H1 (cell line): ENCODE results near the gene DAZL. TPM values are rescaled to one million over a fixed set of nuclear protein-coding genes. Genes with fewer than 3 reads are reported as not detected.

Experiments used
- CTCF ChIA-PET: fragments of 300-600 bp; sonication (Branson Sonifier 250); formaldehyde crosslinking; loops from one replicate; lab custom pipeline; 2021; ENCODE audit not compliant: partially characterized antibody; lab: Charles Lee
- POLR2A ChIA-PET: fragments of 300-600 bp; sonication (Branson Sonifier 250); formaldehyde crosslinking; loops from one replicate; lab custom pipeline; 2021; ENCODE audit warnings: inconsistent platforms; ENCODE audit not compliant: partially characterized antibody; lab: Charles Lee
- DNase-seq, 2 experiments: peaks; one replicate each; pipeline versions ENCODE4 v3.0.0 to v3.0.0-alpha.2; 2010 to 2022; ENCODE audit warnings: low spot score in 2 of 2, low read depth in 1 of 2, mixed read lengths in 1 of 2
- FAIRE-seq: peaks from 2 replicates; lab custom pipeline; 2011; peaks lifted over from hg19 to GRCh38; lab: Jason Lieb, UNC
- H2AFZ ChIP-seq: 2 replicates; pipeline ENCODE4 v1.8.1; 2012; ENCODE audit warnings: low read length, inconsistent platforms
- H2AK5ac ChIP-seq: 2 replicates; pipeline ENCODE4 v1.6.1; 2013; ENCODE audit warnings: low read depth, low read length
- H2BK120ac ChIP-seq: replicated peaks from 2 replicates; pipeline ENCODE3; 2013; ENCODE audit warnings: low read depth, low read length, inconsistent platforms
- H2BK12ac ChIP-seq: 2 replicates; pipeline ENCODE4 v1.6.1; 2013; ENCODE audit warnings: low read depth, low read length
- H2BK15ac ChIP-seq: 2 replicates; pipeline ENCODE4 v1.6.1; 2013; ENCODE audit warnings: low read length
- H2BK20ac ChIP-seq: 2 replicates; pipeline ENCODE4 v1.6.1; 2013; ENCODE audit warnings: low read length
- H2BK5ac ChIP-seq: 2 replicates; pipeline ENCODE4 v1.6.1; 2013; ENCODE audit warnings: low read depth, low read length
- H3K14ac ChIP-seq: 2 replicates; pipeline ENCODE4 v1.6.1; 2013; ENCODE audit warnings: inconsistent platforms; ENCODE audit not compliant: insufficient read length
- H3K18ac ChIP-seq: 2 replicates; pipeline ENCODE4 v1.6.1; 2013; ENCODE audit warnings: low read length; ENCODE audit errors: extremely low read depth
- H3K23ac ChIP-seq: 2 replicates; pipeline ENCODE4 v1.6.1; 2013; ENCODE audit warnings: inconsistent platforms; ENCODE audit not compliant: insufficient read length
- H3K23me2 ChIP-seq: 2 replicates; pipeline ENCODE4 v1.6.1; 2013; ENCODE audit warnings: low read depth, low read length
- H3K27ac ChIP-seq: 2 replicates; pipeline ENCODE4 v1.6.1; 2011; ENCODE audit warnings: low read depth, low read length, inconsistent platforms
- H3K27me3 ChIP-seq, 4 experiments: replicated peaks in 1 of 4; 1 replicate in 1 of 4; 2 replicates in 3 of 4; pipeline versions ENCODE4 v1.6.1 to v1.8.1; 2011 to 2013; ENCODE audit warnings: low read length in 3 of 4, mild to moderate bottlenecking in 3 of 4, inconsistent platforms in 2 of 4, mixed read lengths in 2 of 4, moderate library complexity in 1 of 4; ENCODE audit not compliant: control insufficient read depth in 3 of 4, insufficient read depth in 3 of 4; ENCODE audit errors: extremely low read depth in 1 of 4
- H3K36me3 ChIP-seq, 4 experiments: 2 replicates each; pipeline versions ENCODE4 v1.6.1 to v1.8.1; 2011 to 2013; ENCODE audit warnings: mild to moderate bottlenecking in 4 of 4, low read length in 3 of 4, moderate library complexity in 2 of 4, control low read depth in 1 of 4, inconsistent platforms in 1 of 4; ENCODE audit not compliant: insufficient read depth in 4 of 4, control insufficient read depth in 2 of 4
- H3K4ac ChIP-seq: replicated peaks from 2 replicates; pipeline ENCODE3; 2013; ENCODE audit warnings: low read length, low read depth, mixed read lengths, inconsistent platforms; ENCODE audit not compliant: insufficient read length
- H3K4me1 ChIP-seq, 4 experiments: replicated peaks in 1 of 4; 1 replicate in 1 of 4; 2 replicates in 3 of 4; pipeline versions ENCODE4 v1.6.1 to v1.8.1; 2011 to 2013; ENCODE audit warnings: low read length in 3 of 4, inconsistent platforms in 2 of 4, mixed read lengths in 1 of 4; ENCODE audit not compliant: insufficient read depth in 4 of 4, control insufficient read depth in 3 of 4
- H3K4me2 ChIP-seq, 2 experiments: 2 replicates each; pipeline versions ENCODE4 v1.6.1 to v1.8.1; 2011 to 2013; ENCODE audit warnings: low read depth in 2 of 2, low read length in 2 of 2, control low read depth in 1 of 2, inconsistent platforms in 1 of 2, mild to moderate bottlenecking in 1 of 2; ENCODE audit not compliant: insufficient read depth in 1 of 2
- H3K4me3 ChIP-seq, 4 experiments: fragments of 200-600, 300-600 bp in 1 of 4; sonication (generic), shearing (Covaris generic), sonication (Bioruptor Twin) in 1 of 4; 2 replicates each; pipeline versions ENCODE4 v1.5.1 to v1.8.1; 2011 to 2016; ENCODE audit warnings: low read length in 4 of 4, low read depth in 3 of 4, control low read depth in 2 of 4, inconsistent platforms in 2 of 4, mild to moderate bottlenecking in 2 of 4, mixed read lengths in 1 of 4, moderate library complexity in 1 of 4; ENCODE audit not compliant: insufficient read depth in 2 of 4; ENCODE audit errors: extremely low read depth in 1 of 4
- H3K56ac ChIP-seq: replicated peaks from 2 replicates; pipeline ENCODE3; 2013; ENCODE audit warnings: low read depth, mild to moderate bottlenecking, mixed read lengths, low read length, inconsistent platforms; ENCODE audit not compliant: insufficient read length
- H3K79me1 ChIP-seq: 2 replicates; pipeline ENCODE4 v1.6.1; 2013; ENCODE audit warnings: low read depth, low read length, control low read depth
- H3K79me2 ChIP-seq, 2 experiments: 2 replicates each; pipeline versions ENCODE4 v1.6.1 to v1.8.1; 2012 to 2013; ENCODE audit warnings: low read length in 2 of 2, mild to moderate bottlenecking in 2 of 2, inconsistent platforms in 1 of 2; ENCODE audit not compliant: insufficient read depth in 2 of 2, control insufficient read depth in 1 of 2
- H3K9ac ChIP-seq, 4 experiments: replicated peaks in 1 of 4; 1 replicate in 1 of 4; 2 replicates in 3 of 4; pipeline versions ENCODE4 v1.6.1 to v1.8.1; 2011 to 2013; ENCODE audit warnings: low read depth in 3 of 4, low read length in 3 of 4, control low read depth in 2 of 4, mild to moderate bottlenecking in 2 of 4, moderate library complexity in 2 of 4, inconsistent platforms in 1 of 4; ENCODE audit errors: extremely low read depth in 1 of 4
- H3K9me3 ChIP-seq, 2 experiments: 2 replicates each; pipeline versions ENCODE4 v1.6.1 to v1.8.1; 2012 to 2013; ENCODE audit warnings: mild to moderate bottlenecking in 2 of 2, moderate library complexity in 2 of 2, control low read depth in 1 of 2, inconsistent platforms in 1 of 2, low read depth in 1 of 2, low read length in 1 of 2, mixed read lengths in 1 of 2; ENCODE audit not compliant: insufficient read depth in 2 of 2
- H4K20me1 ChIP-seq, 2 experiments: replicated peaks in 1 of 2; 2 replicates each; pipeline versions ENCODE3 to v1.8.1; 2011 to 2013; ENCODE audit warnings: inconsistent platforms in 2 of 2, low read length in 2 of 2, mild to moderate bottlenecking in 1 of 2; ENCODE audit not compliant: insufficient read depth in 2 of 2, control insufficient read depth in 1 of 2
- H4K5ac ChIP-seq: 2 replicates; pipeline ENCODE4 v1.6.1; 2013; ENCODE audit warnings: low read length, low read depth, mixed read lengths, inconsistent platforms; ENCODE audit not compliant: insufficient read length
- H4K8ac ChIP-seq: 2 replicates; pipeline ENCODE4 v1.8.0; 2013; ENCODE audit warnings: mild to moderate bottlenecking, moderate library complexity, low read length, inconsistent platforms; ENCODE audit not compliant: insufficient read depth; ENCODE audit errors: extremely low read depth
- H4K91ac ChIP-seq: replicated peaks from 2 replicates; pipeline ENCODE3; 2013; ENCODE audit warnings: low read length, mixed read lengths, inconsistent platforms; ENCODE audit not compliant: insufficient read length
- CTBP2 ChIP-seq: IDR thresholded peaks from 2 replicates; pipeline ENCODE4 v1.7.0; 2011; ENCODE audit warnings: borderline replicate concordance, mild to moderate bottlenecking, moderate library complexity, mixed read lengths, low read length; ENCODE audit not compliant: insufficient read depth, insufficient read length
- NANOG ChIP-seq: IDR thresholded peaks from 2 replicates; pipeline ENCODE4 v1.6.1; 2011; ENCODE audit warnings: low read length, low read depth, mild to moderate bottlenecking, inconsistent platforms; ENCODE audit not compliant: insufficient read depth, poor library complexity, severe bottlenecking
- RFX5 ChIP-seq: IDR thresholded peaks from 2 replicates; pipeline ENCODE4 v1.6.1; 2011; ENCODE audit warnings: low read depth, low read length, improper control_type of control experiment, borderline replicate concordance
- RXRA ChIP-seq: IDR thresholded peaks from 2 replicates; pipeline ENCODE4 v1.6.1; 2011; ENCODE audit warnings: low read depth, mild to moderate bottlenecking, low read length, moderate library complexity; ENCODE audit not compliant: insufficient read depth
- SIRT6 ChIP-seq: IDR thresholded peaks from one replicate; pipeline ENCODE4 v1.7.1; 2012; ENCODE audit warnings: low read length, inconsistent platforms
- SRF ChIP-seq: IDR thresholded peaks from 2 replicates; pipeline ENCODE4 v1.6.1; 2011; ENCODE audit warnings: mild to moderate bottlenecking, low read depth, low read length, moderate library complexity
- whole genome bisulfite sequencing, 2 experiments: shearing (Covaris generic) in 1 of 2; methylation state at CpG; one replicate each; pipeline versions ENCODE4 v1.1.6 to v1.1.7; 2013 to 2015; ENCODE audit warnings: low lambda C conversion rate in 2 of 2, mixed read lengths in 2 of 2, inconsistent platforms in 1 of 2, low coverage in 1 of 2, missing lambda C conversion rate in 1 of 2; ENCODE audit not compliant: insufficient replicate concordance in 2 of 2, insufficient coverage in 1 of 2, insufficient read length in 1 of 2; ENCODE audit errors: extremely low coverage in 1 of 2, missing lambda C conversion rate in 1 of 2; 5-methylcytosine and 5-hydroxymethylcytosine counted together
- polyA plus RNA-seq, 7 experiments: library from polyadenylated mRNA; depleted of rRNA in 3 of 7; stranded (reverse) in 5 of 7; unstranded in 2 of 7; fragments of >200 nt in 5 of 7; fragments of 200-250 nt in 2 of 7; gene quantifications; 1 replicate in 5 of 7; 2 replicates in 1 of 7; 4 replicates in 1 of 7; pipeline versions ENCODE4 v1.2.1 to v1.2.3, GENCODE V29; 2011 to 2013; ENCODE audit warnings: missing spikeins in 2 of 7, mixed read lengths in 2 of 7
- total RNA-seq: library from RNA; stranded (reverse); fragmentation: NEBNext Ultra II Directional; extraction: Animal tissue kit (Norgen Biotek cat#: 25700); gene quantifications from 2 replicates; pipeline ENCODE4 v1.2.1, GENCODE V29; 2021
- TF ChIP-seq, protein P1 (sequence below): IDR thresholded peaks from 2 replicates; pipeline ENCODE4 v1.6.1; 2012; ENCODE audit warnings: low read length, inconsistent platforms
- TF ChIP-seq, protein P2 (sequence below): IDR thresholded peaks from 2 replicates; pipeline ENCODE4 v1.6.1; 2011; ENCODE audit warnings: low read depth, mild to moderate bottlenecking, low read length; ENCODE audit not compliant: insufficient read depth

The DAZL gene
- total and polyA plus RNA-seq, 2 of the 8 experiments (the other 6 are each of a cell fraction or from before 2014, with no cell fraction given), result 3.4 to 5.9 TPM

DNA sequence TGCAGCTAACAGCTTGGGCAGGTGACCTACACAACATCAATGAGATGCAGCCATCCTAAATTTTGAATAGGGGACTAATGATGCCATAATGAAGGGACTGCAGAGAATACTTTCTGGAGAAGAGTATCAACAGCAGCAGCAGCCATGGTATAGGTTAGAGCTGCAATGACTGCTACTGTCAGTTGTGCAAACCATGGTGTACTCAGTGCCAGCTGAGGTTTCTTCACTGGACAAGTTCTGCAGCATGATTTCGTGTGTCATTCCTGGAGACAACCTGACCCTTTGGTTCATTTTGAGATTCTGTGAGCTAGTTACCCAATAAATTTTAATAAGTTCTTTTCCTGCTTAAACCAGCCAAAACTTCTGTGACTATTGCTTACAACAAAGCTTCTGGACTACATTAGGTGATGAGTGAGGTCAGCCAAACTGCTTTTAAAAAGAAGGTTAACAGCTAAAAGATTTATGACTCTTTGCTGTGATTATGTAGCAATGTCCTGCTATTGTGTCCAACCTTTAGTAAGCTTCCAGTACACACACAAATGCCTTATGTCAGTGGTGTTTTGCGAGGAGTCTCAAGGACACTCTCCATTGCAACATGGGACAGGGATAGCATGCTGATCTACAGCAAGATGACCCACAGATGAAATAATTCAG, 4.8 kb upstream of the DAZL start:
- Histone ChIP-seq H3K4me2 (no peak overlapping the region), H3K79me1 (no peaks in the 10 kb centered on the region), H3K56ac (no peak overlapping the region), H2AFZ (no peak overlapping the region), H3K9me3 (peaks cover 0 to 5% of the 10 kb centered on the region in 2 experiments; a peak in 1 of 4 replicates), H2AK5ac (no peak overlapping the region), H2BK12ac (0 out of 2 replicates have a peak overlapping the region, but pooled peaks have one; percentile 41), H3K14ac (no peak overlapping the region), H3K4me1 (peaks cover 0 to 5% (median 2%) of the 10 kb centered on the region in 4 experiments; a peak in 2 of 7 replicates), H4K20me1 (no peaks in the 10 kb centered on the region), H3K27me3 (no peaks in the 10 kb centered on the region), H3K79me2 (no peaks in the 10 kb centered on the region), H2BK120ac (no peak overlapping the region), H4K8ac (no peak overlapping the region), H2BK5ac (no peak overlapping the region), H4K5ac (no peak overlapping the region), H3K36me3 (peaks cover 0 to 5% (median 0%) of the 10 kb centered on the region in 4 experiments; a peak in 1 of 8 replicates), H3K4ac (no peak overlapping the region), H3K18ac (no peak overlapping the region; the same call in 1 of the 2 replicates), H3K9ac (no peak overlapping the region), H3K27ac (no peak overlapping the region), H4K91ac (peak overlapping the region; percentile 67), H2BK20ac (no peak overlapping the region), H3K23me2 (no peaks in the 10 kb centered on the region), H3K23ac (no peak overlapping the region), H2BK15ac (no peak overlapping the region), H3K4me3 (no peak overlapping the region)
- no peak for DNase-seq
- WGBS, 2 experiments, result 84% methylated on average over 2 of the region's 2 CpGs; no CpG with 5 or more reads in 1 of the 2 experiments
- ChIA-PET CTCF (interaction anchor here (0.6 to 3.3 kb wide), 6 partner anchors 9 to 803 kb away, joined by 3 to 13 read pairs (median 4); partner anchors contain the start of gene PLCL2), POLR2A (no interaction called here)
- TF ChIP-seq CTBP2 (no peak), RFX5 (no peak), SIRT6 (no peak), RXRA (no peak), SRF (no peak), NANOG (no peak)
- TF ChIP-seq, protein P1, sequence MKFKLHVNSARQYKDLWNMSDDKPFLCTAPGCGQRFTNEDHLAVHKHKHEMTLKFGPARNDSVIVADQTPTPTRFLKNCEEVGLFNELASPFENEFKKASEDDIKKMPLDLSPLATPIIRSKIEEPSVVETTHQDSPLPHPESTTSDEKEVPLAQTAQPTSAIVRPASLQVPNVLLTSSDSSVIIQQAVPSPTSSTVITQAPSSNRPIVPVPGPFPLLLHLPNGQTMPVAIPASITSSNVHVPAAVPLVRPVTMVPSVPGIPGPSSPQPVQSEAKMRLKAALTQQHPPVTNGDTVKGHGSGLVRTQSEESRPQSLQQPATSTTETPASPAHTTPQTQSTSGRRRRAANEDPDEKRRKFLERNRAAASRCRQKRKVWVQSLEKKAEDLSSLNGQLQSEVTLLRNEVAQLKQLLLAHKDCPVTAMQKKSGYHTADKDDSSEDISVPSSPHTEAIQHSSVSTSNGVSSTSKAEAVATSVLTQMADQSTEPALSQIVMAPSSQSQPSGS, result no peak
- TF ChIP-seq, protein P2, sequence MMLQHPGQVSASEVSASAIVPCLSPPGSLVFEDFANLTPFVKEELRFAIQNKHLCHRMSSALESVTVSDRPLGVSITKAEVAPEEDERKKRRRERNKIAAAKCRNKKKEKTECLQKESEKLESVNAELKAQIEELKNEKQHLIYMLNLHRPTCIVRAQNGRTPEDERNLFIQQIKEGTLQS, result no peak
- FAIRE-seq, result no peak
